Keratinocyte (primary cell): ENCODE measurements around the gene SRD5A1. TPM values are rescaled to one million over a fixed set of nuclear protein-coding genes. Genes with fewer than 3 reads are reported as not detected.
"Not testable (repeated sequence)": the region's sequence is repeated elsewhere in the genome, so short reads cannot be mapped to it uniquely, and the experiment has no call there.

Experiments
- DNase-seq: peaks from one replicate; pipeline ENCODE4 v3.0.0-alpha.2; 2011; ENCODE audit warnings: low read depth, missing footprints, low spot score
- FAIRE-seq: peaks from 2 replicates; lab custom pipeline; 2011; peaks lifted over from hg19 to GRCh38; lab: Jason Lieb, UNC
- H2AFZ ChIP-seq: 2 replicates; pipeline ENCODE4 v1.6.0; 2012; ENCODE audit warnings: low read length, control low read depth, inconsistent platforms; ENCODE audit not compliant: control insufficient read depth
- H3K27ac ChIP-seq: 2 replicates; pipeline ENCODE4 v1.5.1; 2011; ENCODE audit warnings: low read length; ENCODE audit not compliant: control insufficient read depth, insufficient read depth
- H3K27me3 ChIP-seq: 3 replicates; pipeline ENCODE4 v1.6.0; 2011; ENCODE audit warnings: low read length; ENCODE audit not compliant: control insufficient read depth, insufficient read depth; ENCODE audit errors: extremely low read depth
- H3K36me3 ChIP-seq, 2 experiments: 2 replicates in 1 of 2; 3 replicates in 1 of 2; pipeline ENCODE4 v1.5.1; 2011; ENCODE audit warnings: low read length in 2 of 2, mild to moderate bottlenecking in 1 of 2; ENCODE audit not compliant: control insufficient read depth in 2 of 2, insufficient read depth in 2 of 2; ENCODE audit errors: extremely low read depth in 1 of 2
- H3K4me1 ChIP-seq: 3 replicates; pipeline ENCODE4 v1.5.1; 2011; ENCODE audit warnings: low read length; ENCODE audit not compliant: control insufficient read depth, insufficient read depth; ENCODE audit errors: extremely low read depth
- H3K4me2 ChIP-seq: 3 replicates; pipeline ENCODE4 v1.6.0; 2011; ENCODE audit warnings: low read depth, low read length; ENCODE audit not compliant: control insufficient read depth, insufficient read depth; ENCODE audit errors: extremely low read depth
- H3K4me3 ChIP-seq, 3 experiments: fragments of 200-600 bp in 1 of 3; sonication (generic) in 1 of 3; 2 replicates in 2 of 3; 3 replicates in 1 of 3; pipeline ENCODE4 v1.5.1; 2011 to 2016; ENCODE audit warnings: low read length in 3 of 3, mild to moderate bottlenecking in 3 of 3, control low read depth in 2 of 3, inconsistent platforms in 1 of 3, low read depth in 1 of 3, mixed read lengths in 1 of 3, mixed run types in 1 of 3, moderate library complexity in 1 of 3; ENCODE audit not compliant: control insufficient read depth in 2 of 3, insufficient read depth in 2 of 3; ENCODE audit errors: extremely low read depth in 1 of 3
- H3K79me2 ChIP-seq: 2 replicates; pipeline ENCODE4 v1.6.0; 2012; ENCODE audit warnings: low read length; ENCODE audit not compliant: control insufficient read depth, insufficient read depth
- H3K9ac ChIP-seq: 3 replicates; pipeline ENCODE4 v1.6.0; 2011; ENCODE audit warnings: low read length; ENCODE audit not compliant: control insufficient read depth, insufficient read depth; ENCODE audit errors: extremely low read depth
- H3K9me1 ChIP-seq: 3 replicates; pipeline ENCODE4 v1.6.0; 2011; ENCODE audit warnings: low read length; ENCODE audit not compliant: control insufficient read depth, insufficient read depth; ENCODE audit errors: extremely low read depth
- H3K9me3 ChIP-seq: 2 replicates; pipeline ENCODE4 v1.5.1; 2012; ENCODE audit warnings: low read depth, low read length; ENCODE audit not compliant: control insufficient read depth
- H4K20me1 ChIP-seq: 3 replicates; pipeline ENCODE4 v1.6.0; 2011; ENCODE audit warnings: low read length; ENCODE audit not compliant: control insufficient read depth, insufficient read depth; ENCODE audit errors: extremely low read depth
- EZH2 ChIP-seq: IDR thresholded peaks from one replicate; pipeline ENCODE4 v1.6.1; 2012; ENCODE audit warnings: inconsistent platforms, mild to moderate bottlenecking, low read length, moderate library complexity
- dilution Hi-C: fragments of 300-500 bp; cut with MboI; formaldehyde crosslinking; loops from one replicate; pipeline ENCODE4 v1.7.0; 2020; ENCODE audit warnings: low sequenced_read_pairs; ENCODE audit not compliant: extremely low pct_ligation_motif_present
- polyA plus RNA-seq, 5 experiments: library from polyadenylated mRNA; depleted of rRNA in 3 of 5; stranded (reverse) in 3 of 5; stranded (forward) in 1 of 5; unstranded in 1 of 5; fragments of >200 nt; gene quantifications; 1 replicate in 1 of 5; 2 replicates in 3 of 5; 3 replicates in 1 of 5; pipeline versions ENCODE4 v1.2.1 to v1.2.3, GENCODE V29; 2011 to 2012; ENCODE audit warnings: missing spikeins in 2 of 5, low read depth in 1 of 5, low replicate concordance in 1 of 5
- TF ChIP-seq, protein P1 (sequence below), 3 experiments: IDR thresholded peaks in 1 of 3; conservative IDR thresholded peaks in 1 of 3; optimal IDR thresholded peaks in 1 of 3; 2 replicates in 2 of 3; 3 replicates in 1 of 3; pipeline versions ENCODE3 to v1.5.1; 2011; ENCODE audit warnings: low read length in 3 of 3, mild to moderate bottlenecking in 3 of 3, moderate library complexity in 2 of 3, control low read depth in 1 of 3, inconsistent platforms in 1 of 3; ENCODE audit not compliant: insufficient read depth in 2 of 3; ENCODE audit errors: extremely low read depth in 1 of 3

The SRD5A1 gene
- polyA plus RNA-seq, 1 donor (not counting 4 experiments of a cell fraction or from before 2014, with no cell fraction given) = 35.4 TPM

DNA sequence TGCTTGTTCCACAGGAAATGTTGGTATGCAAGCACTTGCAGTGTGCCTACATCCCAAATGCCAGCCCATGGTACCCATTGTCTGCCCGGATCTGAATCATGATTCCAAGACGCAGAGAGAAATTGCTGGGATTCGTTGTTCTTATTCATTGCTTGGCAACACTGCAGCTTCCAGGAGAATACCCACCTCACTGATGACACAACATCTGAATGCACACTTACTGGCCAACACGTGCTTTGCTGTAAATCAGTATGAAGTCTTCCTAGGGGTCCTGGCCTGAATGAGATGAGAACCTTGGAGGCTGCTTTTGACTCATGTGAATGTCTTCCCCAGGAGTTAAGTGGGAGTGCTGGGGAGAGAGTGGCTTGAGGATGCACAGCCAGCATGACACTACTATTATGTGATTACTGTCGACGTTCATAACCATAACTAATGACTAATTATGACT lies 11.6 kb downstream of the SRD5A1 start:
- Histone ChIP-seq H3K9ac (no peak overlapping the region), H3K36me3 (peaks cover 2 to 16% of the 10 kb centered on the region in 2 experiments), H3K4me3 (no peak overlapping the region), H3K9me3 (no peaks in the 10 kb centered on the region), H3K9me1 (no peaks in the 10 kb centered on the region), H3K4me1 (no peaks in the 10 kb centered on the region), H3K27me3 (no peaks in the 10 kb centered on the region), H3K4me2 (no peak overlapping the region), H3K27ac (no peak overlapping the region), H4K20me1 (no peaks in the 10 kb centered on the region), H3K79me2 (peaks cover 61% of the 10 kb centered on the region), H2AFZ (no peak overlapping the region)
- dilution Hi-C loops = no loop called here
- FAIRE-seq (no peak), DNase-seq (no peak)
- TF ChIP-seq, protein P1, sequence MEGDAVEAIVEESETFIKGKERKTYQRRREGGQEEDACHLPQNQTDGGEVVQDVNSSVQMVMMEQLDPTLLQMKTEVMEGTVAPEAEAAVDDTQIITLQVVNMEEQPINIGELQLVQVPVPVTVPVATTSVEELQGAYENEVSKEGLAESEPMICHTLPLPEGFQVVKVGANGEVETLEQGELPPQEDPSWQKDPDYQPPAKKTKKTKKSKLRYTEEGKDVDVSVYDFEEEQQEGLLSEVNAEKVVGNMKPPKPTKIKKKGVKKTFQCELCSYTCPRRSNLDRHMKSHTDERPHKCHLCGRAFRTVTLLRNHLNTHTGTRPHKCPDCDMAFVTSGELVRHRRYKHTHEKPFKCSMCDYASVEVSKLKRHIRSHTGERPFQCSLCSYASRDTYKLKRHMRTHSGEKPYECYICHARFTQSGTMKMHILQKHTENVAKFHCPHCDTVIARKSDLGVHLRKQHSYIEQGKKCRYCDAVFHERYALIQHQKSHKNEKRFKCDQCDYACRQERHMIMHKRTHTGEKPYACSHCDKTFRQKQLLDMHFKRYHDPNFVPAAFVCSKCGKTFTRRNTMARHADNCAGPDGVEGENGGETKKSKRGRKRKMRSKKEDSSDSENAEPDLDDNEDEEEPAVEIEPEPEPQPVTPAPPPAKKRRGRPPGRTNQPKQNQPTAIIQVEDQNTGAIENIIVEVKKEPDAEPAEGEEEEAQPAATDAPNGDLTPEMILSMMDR (optimal IDR thresholded peaks at IDR 0.05 in 1 of 3, IDR thresholded peaks at IDR 0.05 in 1 of 3, conservative IDR thresholded peaks at IDR 0.05 in 1 of 3; ENCODE audit: extremely low read depth in 1 of 3, insufficient read depth in 2 of 3, low read length in 3 of 3) = no peak
- TF ChIP-seq EZH2 = no peak

DNA sequence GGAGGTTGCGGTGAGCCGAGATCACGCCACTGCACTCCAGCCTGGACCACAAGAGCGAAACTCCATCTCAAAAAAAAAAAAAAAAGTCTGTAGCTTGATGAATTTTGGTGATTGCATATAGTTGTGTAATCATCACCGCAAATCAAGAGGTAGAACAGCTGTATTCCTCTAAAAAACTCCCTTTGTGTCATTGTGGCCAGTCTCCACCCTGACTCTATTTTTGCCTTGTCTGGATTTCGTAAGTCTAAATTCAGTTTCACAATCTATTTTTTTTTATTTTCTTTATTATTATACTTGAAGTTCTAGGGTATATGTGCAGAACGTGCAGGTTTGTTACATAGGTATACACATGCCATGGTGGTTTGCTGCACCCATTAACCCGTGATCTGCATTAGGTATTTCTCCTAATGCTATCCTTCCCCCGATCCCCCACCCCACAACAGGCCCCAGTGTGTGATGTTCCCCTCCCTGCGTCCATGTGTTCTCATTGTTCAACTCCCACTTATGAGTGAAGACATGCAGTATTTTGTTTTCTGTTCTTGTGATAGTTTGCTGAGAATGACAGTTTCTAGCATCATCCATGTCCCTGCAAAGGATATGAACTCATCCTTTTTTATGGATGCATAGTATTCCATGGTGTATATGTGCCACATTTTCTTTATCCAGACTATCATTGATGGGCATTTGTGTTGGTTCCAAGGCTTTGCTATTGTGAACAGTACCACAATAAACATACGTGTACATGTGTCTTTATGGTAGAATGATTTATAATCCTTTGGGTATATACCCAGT lies 12.5 kb downstream of the SRD5A1 start:
- H3K27ac ChIP-seq, H3K27me3 ChIP-seq, H4K20me1 ChIP-seq, dilution Hi-C loops, H3K4me2 ChIP-seq, FAIRE-seq, H3K9ac ChIP-seq, H2AFZ ChIP-seq, H3K9me1 ChIP-seq, H3K4me1 ChIP-seq, H3K9me3 ChIP-seq, DNase-seq, H3K4me3 ChIP-seq: not testable (repeated sequence)
- Histone ChIP-seq H3K79me2 (peaks cover 57% of the 10 kb centered on the region), H3K36me3 (peaks cover 0 to 16% of the 10 kb centered on the region in 2 experiments)
